H9 (cell line): Measurements from ENCODE around the gene DDX6. TPM values are rescaled to one million over a fixed set of nuclear protein-coding genes. Genes with fewer than 3 reads are reported as not detected.

Experiments used
- DNase-seq: peaks from one replicate; pipeline ENCODE4 v3.0.0-alpha.2; 2017
- H2AFZ ChIP-seq: one replicate; pipeline ENCODE4 v1.6.1; 2013; ENCODE audit warnings: mild to moderate bottlenecking, low read length, control low read depth, moderate library complexity
- H2AK5ac ChIP-seq: 2 replicates; pipeline ENCODE4 v1.6.1; 2013; ENCODE audit warnings: low read length, control low read depth, mixed read lengths; ENCODE audit not compliant: insufficient read length
- H2BK120ac ChIP-seq: one replicate; pipeline ENCODE4 v1.6.1; 2013; ENCODE audit warnings: low read depth, mild to moderate bottlenecking, low read length, control low read depth, inconsistent platforms; ENCODE audit not compliant: poor library complexity, severe bottlenecking
- H2BK12ac ChIP-seq: 2 replicates; pipeline ENCODE4 v1.6.1; 2013; ENCODE audit warnings: low read length, control low read depth, mixed read lengths, low read depth; ENCODE audit not compliant: insufficient read length
- H2BK15ac ChIP-seq: 2 replicates; pipeline ENCODE4 v1.6.1; 2013; ENCODE audit warnings: low read depth, low read length, control low read depth
- H2BK20ac ChIP-seq: one replicate; pipeline ENCODE4 v1.6.1; 2013; ENCODE audit warnings: low read depth, mild to moderate bottlenecking, low read length, control low read depth, inconsistent platforms; ENCODE audit not compliant: poor library complexity, severe bottlenecking
- H2BK5ac ChIP-seq: 2 replicates; pipeline ENCODE4 v1.6.1; 2013; ENCODE audit warnings: low read length, control low read depth, mixed read lengths; ENCODE audit not compliant: insufficient read length
- H3K14ac ChIP-seq: 2 replicates; pipeline ENCODE4 v1.6.1; 2013; ENCODE audit warnings: low read length, control low read depth; ENCODE audit not compliant: insufficient read depth
- H3K18ac ChIP-seq: 2 replicates; pipeline ENCODE4 v1.6.1; 2013; ENCODE audit warnings: low read depth, mild to moderate bottlenecking, mixed read lengths, low read length, control low read depth; ENCODE audit not compliant: insufficient read length
- H3K23ac ChIP-seq: 2 replicates; pipeline ENCODE4 v1.6.1; 2013; ENCODE audit warnings: low read length, control low read depth, mixed read lengths, low read depth; ENCODE audit not compliant: insufficient read length
- H3K23me2 ChIP-seq: 2 replicates; pipeline ENCODE4 v1.6.1; 2013; ENCODE audit warnings: low read depth, mild to moderate bottlenecking, mixed read lengths, low read length, control low read depth; ENCODE audit not compliant: insufficient read length, poor library complexity, severe bottlenecking
- H3K27ac ChIP-seq: 2 replicates; pipeline ENCODE4 v1.5.1; 2013; ENCODE audit warnings: low read length, control low read depth, mixed read lengths, low read depth; ENCODE audit not compliant: insufficient read length
- H3K27me3 ChIP-seq: 2 replicates; pipeline ENCODE4 v1.6.1; 2013; ENCODE audit warnings: low read length, control low read depth, inconsistent platforms; ENCODE audit not compliant: insufficient read depth
- H3K4ac ChIP-seq: 2 replicates; pipeline ENCODE4 v1.6.1; 2013; ENCODE audit warnings: low read depth, mild to moderate bottlenecking, control low read depth, inconsistent platforms, low read length, moderate library complexity
- H3K4me1 ChIP-seq: 2 replicates; pipeline ENCODE4 v1.6.1; 2013; ENCODE audit warnings: low read length, control low read depth, inconsistent platforms; ENCODE audit not compliant: insufficient read depth
- H3K4me2 ChIP-seq: 2 replicates; pipeline ENCODE4 v1.6.1; 2013; ENCODE audit warnings: low read length, control low read depth, mixed read lengths; ENCODE audit not compliant: insufficient read length, insufficient read depth
- H3K56ac ChIP-seq: 2 replicates; pipeline ENCODE4 v1.6.1; 2013; ENCODE audit warnings: low read depth, mild to moderate bottlenecking, mixed read lengths, low read length, control low read depth; ENCODE audit not compliant: insufficient read length
- H3K79me1 ChIP-seq: 2 replicates; pipeline ENCODE4 v1.6.1; 2013; ENCODE audit warnings: low read depth, mild to moderate bottlenecking, moderate library complexity, low read length, control low read depth, inconsistent platforms; ENCODE audit not compliant: insufficient read depth, poor library complexity, severe bottlenecking
- H3K79me2 ChIP-seq: 2 replicates; pipeline ENCODE4 v1.6.1; 2013; ENCODE audit warnings: low read length, control low read depth, inconsistent platforms; ENCODE audit not compliant: insufficient read depth
- H3K9ac ChIP-seq: 2 replicates; pipeline ENCODE4 v1.6.1; 2013; ENCODE audit warnings: low read length, control low read depth, mixed read lengths; ENCODE audit not compliant: insufficient read length; ENCODE audit errors: extremely low read depth
- H3K9me3 ChIP-seq: one replicate; pipeline ENCODE4 v1.6.1; 2013; ENCODE audit warnings: low read depth, low read length, inconsistent platforms; ENCODE audit not compliant: control insufficient read depth
- H3T11ph ChIP-seq: one replicate; pipeline ENCODE4 v1.6.1; 2013; ENCODE audit warnings: mild to moderate bottlenecking, low read length, control low read depth, inconsistent platforms
- H4K20me1 ChIP-seq: one replicate; pipeline ENCODE4 v1.6.1; 2013; ENCODE audit not compliant: control insufficient read depth, insufficient read length, insufficient read depth
- H4K5ac ChIP-seq: 2 replicates; pipeline ENCODE4 v1.6.1; 2013; ENCODE audit warnings: low read depth, mild to moderate bottlenecking, mixed read lengths, low read length, control low read depth; ENCODE audit not compliant: insufficient read length
- H4K8ac ChIP-seq: replicated peaks from 2 replicates; pipeline ENCODE4 v1.6.1; 2013; ENCODE audit warnings: low read length, control low read depth, mixed read lengths, low read depth; ENCODE audit not compliant: insufficient read length
- H4K91ac ChIP-seq: 2 replicates; pipeline ENCODE4 v1.6.1; 2013; ENCODE audit warnings: low read depth, mild to moderate bottlenecking, moderate library complexity, mixed read lengths, low read length, control low read depth; ENCODE audit not compliant: insufficient read length
- H3K27ac Mint-ChIP-seq, 3 experiments: 2 replicates in 2 of 3; 3 replicates in 1 of 3; pipeline ENCODE4 v1.8.0; 2020 to 2021; ENCODE audit warnings: mixed read lengths in 3 of 3, mild to moderate bottlenecking in 1 of 3, moderate library complexity in 1 of 3
- H3K27me3 Mint-ChIP-seq: 2 replicates; pipeline ENCODE4 v1.8.0; 2021; ENCODE audit warnings: low read depth, mild to moderate bottlenecking, moderate library complexity, mixed read lengths
- H3K36me3 Mint-ChIP-seq, 3 experiments: 2 replicates in 2 of 3; 3 replicates in 1 of 3; pipeline ENCODE4 v1.8.0; 2020 to 2021; ENCODE audit warnings: low read depth in 3 of 3, mixed read lengths in 3 of 3; ENCODE audit not compliant: insufficient read depth in 1 of 3
- H3K4me1 Mint-ChIP-seq, 2 experiments: 2 replicates each; pipeline ENCODE4 v1.8.0; 2020; ENCODE audit warnings: mixed read lengths in 2 of 2
- H3K4me3 Mint-ChIP-seq, 2 experiments: 2 replicates in 1 of 2; 3 replicates in 1 of 2; pipeline ENCODE4 v1.8.0; 2020 to 2021; ENCODE audit warnings: mild to moderate bottlenecking in 2 of 2, mixed read lengths in 2 of 2, moderate library complexity in 1 of 2
- H3K9me3 Mint-ChIP-seq, 2 experiments: 2 replicates in 1 of 2; 3 replicates in 1 of 2; pipeline ENCODE4 v1.8.0; 2020; ENCODE audit warnings: mild to moderate bottlenecking in 2 of 2, mixed read lengths in 2 of 2, moderate library complexity in 1 of 2
- CTCF ChIP-seq: fragments of 200-600 bp; sonication (generic); conservative IDR thresholded peaks from 3 replicates; pipeline ENCODE4 v1.8.0; 2021; ENCODE audit warnings: antibody characterized with exemption, mild to moderate bottlenecking
- WGBS: extraction: QIAGEN DNeasy Blood & Tissue Kit; methylation state at CpG from one replicate; pipeline ENCODE4 v1.1.7; 2013; ENCODE audit warnings: missing lambda C conversion rate, low lambda C conversion rate, mixed read lengths; ENCODE audit not compliant: insufficient read length; ENCODE audit errors: extremely low coverage; 5-methylcytosine and 5-hydroxymethylcytosine counted together
- total RNA-seq: library from RNA; stranded (reverse); gene quantifications from 2 replicates; pipeline ENCODE4 v1.2.1, GENCODE V29; 2021

DDX6 gene
- total RNA-seq, 1 experiment from 2014 or later: 221 TPM

GRCh38 chr11:118771547-118772288, 19.2 kb downstream of the DDX6 start:
- no peak for TF ChIP-seq CTCF
- Histone ChIP-seq H3K27ac (no peak overlapping the region), H3K79me2 (peaks cover 16% of the 10 kb centered on the region), H2BK12ac (no peak overlapping the region), H3K4me1 (no peaks in the 10 kb centered on the region), H2BK120ac (no peak overlapping the region), H2AK5ac (no peak overlapping the region), H4K20me1 (no peaks in the 10 kb centered on the region), H3K56ac (no peak overlapping the region), H2BK5ac (no peak overlapping the region), H3K14ac (no peak overlapping the region), H3T11ph (no peak overlapping the region), H2BK20ac (no peak overlapping the region), H2AFZ (no peak overlapping the region), H3K23ac (no peak overlapping the region), H3K79me1 (peaks cover 7% of the 10 kb centered on the region), H3K4ac (no peak overlapping the region), H4K8ac (no peak overlapping the region), H3K18ac (no peak overlapping the region), H3K9ac (no peak overlapping the region), H3K27me3 (no peaks in the 10 kb centered on the region), H4K91ac (no peak overlapping the region), H3K23me2 (no peaks in the 10 kb centered on the region), H2BK15ac (no peak overlapping the region), H3K9me3 (no peaks in the 10 kb centered on the region), H4K5ac (no peak overlapping the region), H3K4me2 (no peak overlapping the region)
- H3K36me3 Mint-ChIP-seq: peaks cover 22 to 92% (median 87%) of the 10 kb centered on the region in 3 experiments
- peak overlapping the region in 2 of 3 experiments; percentile 49 to 59; a peak in 4 of 7 replicates for H3K27ac Mint-ChIP-seq
- no CpG with 5 or more reads among the region's 4 CpGs for WGBS
- H3K9me3 Mint-ChIP-seq: no peaks in the 10 kb centered on the region
- H3K4me1 Mint-ChIP-seq: peaks cover 11 to 21% of the 10 kb centered on the region in 2 experiments
- H3K4me3 Mint-ChIP-seq: no peak overlapping the region
- DNase-seq: no peak
- no peaks in the 10 kb centered on the region for H3K27me3 Mint-ChIP-seq
